ENCODE measurements around the gene DOCK2.

DNA sequence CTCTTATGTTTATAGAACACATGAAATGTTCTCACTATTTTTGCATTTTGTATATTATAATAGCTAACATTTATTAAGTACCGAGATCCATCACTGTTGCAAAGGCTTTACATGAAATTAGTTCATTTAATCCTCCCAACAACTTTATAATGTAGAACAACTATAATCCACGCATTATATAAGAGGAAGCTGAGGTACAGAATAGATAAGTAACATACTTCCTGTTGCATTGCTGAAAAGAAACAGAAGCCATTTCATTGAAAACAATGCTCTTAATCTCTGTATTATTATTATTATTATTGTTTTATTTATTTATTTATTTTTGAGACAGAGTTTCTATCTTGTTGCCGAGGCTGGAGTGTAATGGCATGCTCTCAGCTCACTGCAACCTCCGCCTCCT, 351.1 kb downstream of the DOCK2 start:
- TF ChIP-seq CTCF (IDR thresholded peaks at IDR 0.05) (no peak), EZH2phosphoT487 (IDR thresholded peaks at IDR 0.05) (no peak), EZH2 (IDR thresholded peaks at IDR 0.05) (no peak)

Data from neural progenitor cell (in vitro differentiated cells).